ENCODE measurements around the gene CTAGE1.

CTAGE1 gene, protein sequence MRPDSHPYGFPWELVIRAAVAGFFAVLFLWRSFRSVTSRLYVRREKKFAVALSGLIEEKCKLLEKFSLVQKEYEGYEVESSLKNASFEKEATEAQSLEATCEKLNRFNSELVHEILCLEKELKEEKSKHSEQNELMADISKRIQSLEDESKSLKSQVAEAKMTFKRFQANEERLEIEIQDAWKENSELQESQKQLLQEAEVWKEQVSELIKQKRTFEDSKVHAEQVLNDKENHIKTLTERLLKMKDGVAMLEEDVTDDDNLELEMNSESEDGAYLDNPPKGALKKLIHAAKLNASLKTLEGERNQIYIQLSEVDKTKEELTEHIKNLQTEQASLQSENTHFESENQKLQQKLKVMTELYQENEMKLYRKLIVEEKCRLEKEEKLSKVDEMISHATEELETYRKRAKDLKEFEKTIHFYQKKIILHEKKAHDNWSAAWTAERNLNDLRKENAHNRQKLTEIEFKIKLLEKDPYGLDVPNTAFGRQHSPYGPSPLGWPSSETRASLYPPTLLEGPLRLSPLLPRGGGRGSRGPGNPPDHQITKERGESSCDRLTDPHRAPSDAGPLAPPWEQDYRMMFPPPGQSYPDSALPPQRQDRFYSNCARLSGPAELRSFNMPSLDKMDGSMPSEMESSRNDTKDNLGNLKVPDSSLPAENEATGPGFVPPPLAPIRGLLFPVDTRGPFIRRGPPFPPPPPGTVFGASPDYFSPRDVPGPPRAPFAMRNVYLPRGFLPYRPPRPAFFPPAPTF

DNA sequence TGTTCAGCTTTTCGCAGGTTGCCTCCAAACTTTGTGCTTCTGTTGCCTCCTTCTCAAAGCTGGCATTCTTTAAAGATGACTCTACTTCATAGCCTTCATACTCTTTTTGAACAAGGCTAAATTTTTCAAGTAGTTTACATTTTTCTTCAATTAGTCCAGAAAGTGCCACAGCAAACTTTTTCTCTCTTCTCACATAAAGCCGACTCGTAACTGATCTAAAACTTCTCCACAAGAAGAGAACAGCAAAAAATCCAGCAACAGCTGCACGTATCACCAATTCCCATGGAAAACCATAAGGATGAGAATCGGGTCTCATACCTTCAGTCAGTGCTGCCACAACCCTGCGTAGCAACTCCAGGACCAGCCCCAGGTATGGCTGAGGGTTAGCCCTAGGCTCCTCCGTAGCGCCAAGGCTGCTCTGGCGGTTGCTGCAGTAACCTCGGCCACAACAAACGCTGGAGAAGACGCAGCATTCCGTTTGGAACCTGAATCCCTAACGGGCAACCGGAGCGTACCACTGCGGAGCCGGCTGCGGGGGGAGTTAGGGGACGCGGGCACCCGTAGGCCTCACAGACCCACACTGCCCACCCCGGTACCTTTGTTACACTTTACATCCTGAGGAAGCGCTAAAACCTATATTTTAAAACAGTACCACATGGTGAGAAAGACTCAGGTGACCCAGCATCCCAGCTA, at the start of gene CTAGE1:
TSS of gene CTAGE1 (minus strand) at position 420 of the 693 bp plus-strand sequence. CDS start at position 316, 104 bp downstream.
- no peak within 1 kb of the TSS for H3K4me3 ChIP-seq (ENCODE audit: low read depth, low read length)
- TF ChIP-seq, protein P1, sequence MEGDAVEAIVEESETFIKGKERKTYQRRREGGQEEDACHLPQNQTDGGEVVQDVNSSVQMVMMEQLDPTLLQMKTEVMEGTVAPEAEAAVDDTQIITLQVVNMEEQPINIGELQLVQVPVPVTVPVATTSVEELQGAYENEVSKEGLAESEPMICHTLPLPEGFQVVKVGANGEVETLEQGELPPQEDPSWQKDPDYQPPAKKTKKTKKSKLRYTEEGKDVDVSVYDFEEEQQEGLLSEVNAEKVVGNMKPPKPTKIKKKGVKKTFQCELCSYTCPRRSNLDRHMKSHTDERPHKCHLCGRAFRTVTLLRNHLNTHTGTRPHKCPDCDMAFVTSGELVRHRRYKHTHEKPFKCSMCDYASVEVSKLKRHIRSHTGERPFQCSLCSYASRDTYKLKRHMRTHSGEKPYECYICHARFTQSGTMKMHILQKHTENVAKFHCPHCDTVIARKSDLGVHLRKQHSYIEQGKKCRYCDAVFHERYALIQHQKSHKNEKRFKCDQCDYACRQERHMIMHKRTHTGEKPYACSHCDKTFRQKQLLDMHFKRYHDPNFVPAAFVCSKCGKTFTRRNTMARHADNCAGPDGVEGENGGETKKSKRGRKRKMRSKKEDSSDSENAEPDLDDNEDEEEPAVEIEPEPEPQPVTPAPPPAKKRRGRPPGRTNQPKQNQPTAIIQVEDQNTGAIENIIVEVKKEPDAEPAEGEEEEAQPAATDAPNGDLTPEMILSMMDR (IDR thresholded peaks at IDR 0.05; ENCODE audit: control insufficient read depth, extremely low read depth, insufficient read depth) = no peak
- no peak for DNase-seq (ENCODE audit: low read depth)

DNA sequence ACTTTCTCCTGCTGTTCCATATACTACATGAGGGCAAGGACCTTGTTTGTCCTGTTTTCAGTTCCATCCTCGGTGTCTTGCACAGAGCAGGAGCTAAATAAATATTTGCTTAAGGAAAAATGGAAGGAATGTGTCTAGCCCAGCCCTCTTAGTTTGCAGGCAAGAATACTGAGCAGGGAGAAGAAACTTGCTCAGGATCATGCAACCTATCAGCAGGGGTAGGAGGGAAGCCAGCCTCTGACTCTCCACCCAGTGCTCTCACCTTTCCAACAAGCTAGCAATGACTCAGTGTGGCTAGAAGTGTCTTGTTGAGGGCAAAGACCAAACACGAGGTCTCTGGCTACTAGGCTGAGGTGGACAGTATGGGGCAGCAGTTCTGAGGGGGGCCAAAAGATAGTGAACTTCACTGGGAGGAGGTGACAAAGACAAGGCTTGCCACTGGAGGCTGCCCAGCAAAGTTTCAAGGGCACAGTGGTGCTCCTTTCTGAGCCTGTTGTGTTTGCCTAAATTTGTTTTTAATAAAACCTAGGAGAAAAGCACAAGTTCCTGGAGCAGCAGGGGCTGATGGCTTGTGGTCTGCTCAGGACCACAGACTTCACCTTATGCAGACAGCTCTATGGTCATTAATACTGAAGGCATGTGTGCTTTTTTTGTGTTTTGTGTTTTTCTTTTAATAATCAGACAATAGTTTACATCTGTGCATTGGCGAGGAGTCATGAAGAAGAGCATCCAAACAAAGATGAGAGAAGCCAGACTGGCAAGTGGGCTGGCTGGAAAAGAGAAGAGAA, 49.1 kb upstream of the CTAGE1 start:
- DNase-seq (ENCODE audit: low read depth) = peak; percentile 84
- H3K4me3 ChIP-seq (ENCODE audit: low read depth, low read length) = no peak overlapping the region

DNA sequence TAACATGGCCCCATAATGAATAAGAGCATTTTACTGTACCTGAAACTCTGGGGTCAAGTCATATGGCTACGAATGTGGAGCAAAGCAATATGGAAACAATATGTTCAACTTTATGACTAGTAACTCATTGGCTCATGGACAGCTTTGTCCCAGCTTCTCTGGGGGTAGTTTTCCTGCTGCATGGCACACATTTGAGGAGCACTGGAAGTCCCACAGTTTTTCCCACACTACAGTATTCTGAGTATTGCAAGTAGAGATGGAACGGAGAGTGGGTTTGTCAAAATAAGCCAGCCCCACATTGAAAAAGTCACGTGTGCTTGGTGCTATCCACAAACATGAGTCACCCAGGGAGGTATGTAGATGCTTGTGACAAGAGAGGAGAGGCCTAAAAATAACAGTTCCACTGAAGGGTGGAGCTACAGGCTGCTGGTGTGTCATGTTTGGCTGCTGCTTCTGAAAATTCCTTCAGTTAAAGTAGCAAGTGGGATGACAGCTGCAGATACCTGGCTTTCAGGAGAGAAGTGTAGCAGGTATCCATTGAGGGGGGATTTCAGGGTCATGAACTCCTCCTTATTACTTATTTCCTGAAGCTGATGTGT, 48.2 kb upstream of the CTAGE1 start:
- H3K4me3 ChIP-seq (ENCODE audit: low read depth, low read length) = no peak overlapping the region
- DNase-seq (ENCODE audit: low read depth) = no peak

More for the DNA sequence above, 49.1 kb upstream of the CTAGE1 start:
- TF ChIP-seq, protein P1 (IDR thresholded peaks at IDR 0.05; ENCODE audit: control insufficient read depth, extremely low read depth, insufficient read depth) = no peak

DNA sequence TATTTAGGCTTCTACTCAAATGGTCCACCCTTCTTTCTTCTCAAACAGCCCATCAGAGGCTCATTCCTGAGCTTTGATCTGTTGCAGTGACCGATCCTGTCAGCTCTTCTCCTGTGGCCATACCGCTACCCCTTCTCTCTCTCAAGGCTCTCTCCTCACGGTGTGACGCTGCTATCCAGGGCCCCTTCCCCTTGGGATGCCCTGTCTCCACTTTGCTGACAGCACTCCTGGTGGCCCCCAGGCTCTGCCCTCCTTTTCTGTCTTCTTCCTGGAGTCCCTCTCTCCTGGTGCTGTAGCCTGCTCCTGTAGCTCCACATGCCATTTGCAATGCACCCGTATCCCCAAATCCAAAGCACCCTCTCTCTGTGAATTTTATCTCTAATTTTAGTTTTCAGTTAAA, 45.4 kb upstream of the CTAGE1 start:
- no peak for DNase-seq (ENCODE audit: low read depth)
- H3K4me3 ChIP-seq (ENCODE audit: low read depth, low read length) = no peak overlapping the region
- TF ChIP-seq, protein P1 (IDR thresholded peaks at IDR 0.05; ENCODE audit: control insufficient read depth, extremely low read depth, insufficient read depth) = no peak

More for the DNA sequence above, 48.2 kb upstream of the CTAGE1 start:
- TF ChIP-seq, protein P1 (IDR thresholded peaks at IDR 0.05; ENCODE audit: control insufficient read depth, extremely low read depth, insufficient read depth) = no peak

DNA sequence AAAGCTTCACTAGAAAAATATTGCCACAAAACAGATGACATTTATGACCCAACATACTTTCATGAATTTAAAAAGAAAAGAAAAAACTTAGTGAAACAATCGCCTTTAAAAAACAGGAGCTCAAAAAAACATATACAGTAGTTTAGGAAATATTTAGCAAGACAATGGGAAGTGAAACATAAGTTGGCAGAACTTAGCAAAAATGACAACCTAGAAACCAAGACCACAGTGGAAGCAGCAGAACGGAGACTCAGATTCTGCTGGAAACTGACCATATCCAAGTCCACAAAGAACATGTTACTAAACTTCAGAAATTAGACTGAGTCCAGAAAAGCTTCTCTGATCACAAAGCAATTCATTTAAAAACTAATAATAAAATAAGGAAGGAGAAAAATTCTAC, 41.8 kb upstream of the CTAGE1 start:
- TF ChIP-seq, protein P1 (IDR thresholded peaks at IDR 0.05; ENCODE audit: control insufficient read depth, extremely low read depth, insufficient read depth) = no peak
- H3K4me3 ChIP-seq (ENCODE audit: low read depth, low read length) = no peak overlapping the region
- no peak for DNase-seq (ENCODE audit: low read depth)

DNA sequence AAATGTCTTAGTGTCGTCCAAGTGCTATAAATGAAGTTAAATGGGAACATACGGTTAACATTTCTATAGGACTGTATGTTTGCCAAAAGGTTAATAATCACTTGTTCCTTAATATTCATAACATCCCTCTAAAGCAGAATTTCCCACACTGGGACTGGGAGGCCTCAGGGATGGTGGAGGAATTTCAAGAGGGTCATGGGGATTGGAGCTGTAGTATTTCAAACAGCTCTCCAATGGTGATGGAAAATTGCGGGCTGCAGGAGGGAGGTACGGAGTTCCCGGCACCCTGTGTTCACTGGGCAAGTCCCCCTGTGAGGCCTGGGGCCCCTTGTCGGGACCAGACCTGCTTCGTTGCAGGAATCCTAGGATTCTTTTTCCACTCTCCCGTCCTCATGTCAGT, 39.8 kb upstream of the CTAGE1 start:
- TF ChIP-seq, protein P1 (IDR thresholded peaks at IDR 0.05; ENCODE audit: control insufficient read depth, extremely low read depth, insufficient read depth) = no peak
- no peak overlapping the region for H3K4me3 ChIP-seq (ENCODE audit: low read depth, low read length)
- DNase-seq (ENCODE audit: low read depth) = no peak

Data from LNCaP clone FGC (cell line).